Liver (tissue), 9 donors: ENCODE data around the gene CCDC82. TPM values are rescaled to one million over a fixed set of nuclear protein-coding genes. Genes with fewer than 3 reads are reported as not detected.

Experiments used
- DNase-seq: peaks from one replicate; pipeline ENCODE4 v3.0.0-alpha.2; 2017; ENCODE audit warnings: low spot score
- H3K27ac ChIP-seq, 2 donors: one replicate each; pipeline ENCODE4 v1.7.0; 2013; ENCODE audit warnings: inconsistent platforms in 2 of 2, low read length in 2 of 2, control low read depth in 1 of 2, low read depth in 1 of 2, mild to moderate bottlenecking in 1 of 2
- H3K27me3 ChIP-seq, 4 donors: one replicate each; pipeline versions ENCODE4 v1.6.1 to v1.7.0; 2013; ENCODE audit warnings: low read length in 3 of 4, inconsistent platforms in 1 of 4, mild to moderate bottlenecking in 1 of 4, moderate library complexity in 1 of 4; ENCODE audit not compliant: control insufficient read depth in 4 of 4, insufficient read depth in 4 of 4
- H3K36me3 ChIP-seq, 4 donors: one replicate each; pipeline versions ENCODE4 v1.6.1 to v1.7.0; 2013; ENCODE audit warnings: low read length in 3 of 4, mild to moderate bottlenecking in 3 of 4, low read depth in 1 of 4, moderate library complexity in 1 of 4; ENCODE audit not compliant: control insufficient read depth in 4 of 4, insufficient read depth in 3 of 4
- H3K4me1 ChIP-seq, 4 donors: one replicate each; pipeline versions ENCODE4 v1.6.1 to v1.7.0; 2013; ENCODE audit warnings: low read length in 3 of 4, mild to moderate bottlenecking in 3 of 4, moderate library complexity in 1 of 4; ENCODE audit not compliant: control insufficient read depth in 4 of 4, insufficient read depth in 4 of 4
- H3K4me3 ChIP-seq, 3 donors: one replicate each; pipeline versions ENCODE4 v1.6.1 to v1.7.0; 2013; ENCODE audit warnings: low read length in 3 of 3, control low read depth in 1 of 3, low read depth in 1 of 3, mild to moderate bottlenecking in 1 of 3
- H3K9ac ChIP-seq, 2 donors: one replicate each; pipeline ENCODE4 v1.7.0; 2013; ENCODE audit warnings: low read length in 2 of 2, mild to moderate bottlenecking in 2 of 2, moderate library complexity in 2 of 2, control low read depth in 1 of 2, low read depth in 1 of 2
- H3K9me3 ChIP-seq, 4 donors: one replicate each; pipeline versions ENCODE4 v1.6.1 to v1.7.0; 2013; ENCODE audit warnings: low read length in 3 of 4; ENCODE audit not compliant: control insufficient read depth in 4 of 4
- CTCF ChIP-seq: fragments of 150-350 bp; IDR thresholded peaks from 2 replicates; pipeline ENCODE4 v1.5.1; 2017; ENCODE audit warnings: improper control_type of control experiment, low read depth, low read length; ENCODE audit not compliant: missing input control
- EGR1 ChIP-seq, 2 donors: IDR thresholded peaks; 2 replicates each; pipeline ENCODE4 v1.6.1; 2016 to 2018; ENCODE audit warnings: antibody characterized with exemption in 2 of 2, low read depth in 2 of 2
- FOXA1 ChIP-seq: IDR thresholded peaks from 2 replicates; pipeline ENCODE4 v1.6.1; 2016; ENCODE audit warnings: antibody characterized with exemption
- FOXA2 ChIP-seq: IDR thresholded peaks from 2 replicates; pipeline ENCODE4 v1.6.1; 2016; ENCODE audit warnings: antibody characterized with exemption
- GABPA ChIP-seq, 2 donors: IDR thresholded peaks in 1 of 2; conservative IDR thresholded peaks in 1 of 2; 2 replicates each; pipeline ENCODE4 v1.6.1; 2016; ENCODE audit warnings: antibody characterized with exemption in 2 of 2, mild to moderate bottlenecking in 1 of 2, moderate library complexity in 1 of 2
- HNF4A ChIP-seq, 2 donors: conservative IDR thresholded peaks; 2 replicates each; pipeline ENCODE4 v1.6.1; 2016; ENCODE audit warnings: antibody characterized with exemption in 2 of 2, mild to moderate bottlenecking in 2 of 2
- HNF4G ChIP-seq: IDR thresholded peaks from 2 replicates; pipeline ENCODE4 v1.6.1; 2016; ENCODE audit warnings: antibody characterized with exemption
- JUND ChIP-seq, 2 donors: IDR thresholded peaks; 2 replicates each; pipeline ENCODE4 v1.6.1; 2016; ENCODE audit warnings: antibody characterized with exemption in 2 of 2
- NR2F2 ChIP-seq: IDR thresholded peaks from 2 replicates; pipeline ENCODE4 v1.6.1; 2016; ENCODE audit warnings: antibody characterized with exemption
- RAD21 ChIP-seq, 2 donors: IDR thresholded peaks; 2 replicates each; pipeline ENCODE4 v1.6.1; 2016; ENCODE audit warnings: antibody characterized with exemption in 2 of 2, mild to moderate bottlenecking in 2 of 2
- RXRA ChIP-seq, 2 donors: IDR thresholded peaks; 2 replicates each; pipeline ENCODE4 v1.6.1; 2017 to 2018; ENCODE audit warnings: antibody characterized with exemption in 2 of 2, mild to moderate bottlenecking in 1 of 2
- SP1 ChIP-seq: IDR thresholded peaks from 2 replicates; pipeline ENCODE4 v1.6.1; 2018; ENCODE audit warnings: antibody characterized with exemption, mild to moderate bottlenecking
- TAF1 ChIP-seq: conservative IDR thresholded peaks from 2 replicates; pipeline ENCODE4 v1.6.1; 2016; ENCODE audit warnings: antibody characterized with exemption, mild to moderate bottlenecking
- WGBS: extraction: QIAGEN DNeasy Blood & Tissue Kit; methylation state at CpG from one replicate; pipeline ENCODE4 v1.1.7; 2013; 5-methylcytosine and 5-hydroxymethylcytosine counted together
- polyA plus RNA-seq, 2 donors: library from polyadenylated mRNA; stranded (reverse) in 1 of 2; unstranded in 1 of 2; fragments of 200-250 nt in 1 of 2; fragments of >200 nt in 1 of 2; fragmentation: Nextera tagmentation in 1 of 2; extraction: Ambion mirVana in 1 of 2; gene quantifications; one replicate each; pipeline versions ENCODE4 v1.2.1 to v1.2.3, GENCODE V29; 2013 to 2015
- total RNA-seq, 2 donors: library from RNA; depleted of rRNA; stranded (reverse); fragments of >200 nt; gene quantifications; one replicate each; pipeline ENCODE4 v1.2.3, GENCODE V29; 2014
- TF ChIP-seq, protein P1 (sequence below): IDR thresholded peaks from 2 replicates; pipeline ENCODE4 v1.6.1; 2016; ENCODE audit warnings: antibody characterized with exemption
- TF ChIP-seq, protein P2 (sequence below): IDR thresholded peaks from 2 replicates; pipeline ENCODE4 v1.6.1; 2016; ENCODE audit warnings: antibody characterized with exemption
- TF ChIP-seq, protein P3 (sequence below): IDR thresholded peaks from 2 replicates; pipeline ENCODE4 v1.6.1; 2016; ENCODE audit warnings: antibody characterized with exemption
- TF ChIP-seq, protein P4 (sequence below): IDR thresholded peaks from 2 replicates; pipeline ENCODE4 v1.6.1; 2016; ENCODE audit warnings: antibody characterized with exemption, mild to moderate bottlenecking
- donor health status: healthy.
- donor health status: healthy.
- donor health status: healthy.
- donor health status: healthy.
- donor health status: healthy.

The CCDC82 gene
- total and polyA plus RNA-seq, 4 donors, result 4.5 to 14.5 (median 11.0) TPM

DNA sequence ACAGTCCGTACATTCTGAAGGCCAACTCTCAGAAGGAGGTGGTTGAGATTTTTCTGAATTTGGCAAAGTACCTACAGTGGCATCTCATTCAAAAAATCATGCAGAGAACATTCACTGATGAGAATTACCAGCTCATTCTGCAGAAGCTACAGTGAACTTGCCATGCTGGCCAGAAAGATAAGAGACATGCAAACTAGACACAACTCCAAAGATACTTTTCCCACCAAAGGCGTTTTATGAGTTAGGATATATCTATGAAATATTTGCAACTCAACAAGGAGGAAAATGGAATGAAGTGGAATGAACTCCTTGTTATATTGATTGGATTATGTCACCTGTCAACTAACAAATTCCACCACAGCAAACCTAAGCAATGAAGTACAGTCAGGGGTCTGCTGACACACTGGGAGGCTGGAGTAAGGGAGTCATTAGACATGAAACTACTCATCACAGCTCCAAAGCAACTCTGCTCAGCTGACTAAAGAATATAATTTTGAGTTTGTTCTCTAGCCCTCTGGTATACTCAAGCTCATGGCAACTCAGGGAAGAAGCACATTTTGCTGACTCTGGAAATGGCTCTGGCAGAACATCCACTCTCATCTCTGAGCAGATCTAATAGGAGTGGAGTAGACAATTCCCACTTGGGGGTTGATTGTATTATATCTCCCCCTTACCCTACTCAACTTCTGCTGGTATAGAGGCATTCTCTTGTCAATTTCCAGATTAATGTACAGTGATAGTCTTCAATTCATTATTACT is 69.6 kb downstream of the CCDC82 start:
- TF ChIP-seq, protein P1, sequence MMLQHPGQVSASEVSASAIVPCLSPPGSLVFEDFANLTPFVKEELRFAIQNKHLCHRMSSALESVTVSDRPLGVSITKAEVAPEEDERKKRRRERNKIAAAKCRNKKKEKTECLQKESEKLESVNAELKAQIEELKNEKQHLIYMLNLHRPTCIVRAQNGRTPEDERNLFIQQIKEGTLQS, result no peak
- no peak for TF ChIP-seq RAD21 (IDR thresholded peaks at IDR 0.05)
- TF ChIP-seq TAF1, result no peak
- TF ChIP-seq SP1, result no peak
- TF ChIP-seq GABPA (IDR thresholded peaks at IDR 0.05 in 1 of 2, conservative IDR thresholded peaks at IDR 0.05 in 1 of 2), result no peak
- no peak for TF ChIP-seq HNF4A (conservative IDR thresholded peaks at IDR 0.05)
- TF ChIP-seq, protein P2, sequence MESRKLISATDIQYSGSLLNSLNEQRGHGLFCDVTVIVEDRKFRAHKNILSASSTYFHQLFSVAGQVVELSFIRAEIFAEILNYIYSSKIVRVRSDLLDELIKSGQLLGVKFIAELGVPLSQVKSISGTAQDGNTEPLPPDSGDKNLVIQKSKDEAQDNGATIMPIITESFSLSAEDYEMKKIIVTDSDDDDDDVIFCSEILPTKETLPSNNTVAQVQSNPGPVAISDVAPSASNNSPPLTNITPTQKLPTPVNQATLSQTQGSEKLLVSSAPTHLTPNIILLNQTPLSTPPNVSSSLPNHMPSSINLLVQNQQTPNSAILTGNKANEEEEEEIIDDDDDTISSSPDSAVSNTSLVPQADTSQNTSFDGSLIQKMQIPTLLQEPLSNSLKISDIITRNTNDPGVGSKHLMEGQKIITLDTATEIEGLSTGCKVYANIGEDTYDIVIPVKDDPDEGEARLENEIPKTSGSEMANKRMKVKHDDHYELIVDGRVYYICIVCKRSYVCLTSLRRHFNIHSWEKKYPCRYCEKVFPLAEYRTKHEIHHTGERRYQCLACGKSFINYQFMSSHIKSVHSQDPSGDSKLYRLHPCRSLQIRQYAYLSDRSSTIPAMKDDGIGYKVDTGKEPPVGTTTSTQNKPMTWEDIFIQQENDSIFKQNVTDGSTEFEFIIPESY, result no peak
- TF ChIP-seq RXRA (IDR thresholded peaks at IDR 0.05), result no peak
- no peak for TF ChIP-seq NR2F2
- no peak for TF ChIP-seq FOXA1
- TF ChIP-seq, protein P3, sequence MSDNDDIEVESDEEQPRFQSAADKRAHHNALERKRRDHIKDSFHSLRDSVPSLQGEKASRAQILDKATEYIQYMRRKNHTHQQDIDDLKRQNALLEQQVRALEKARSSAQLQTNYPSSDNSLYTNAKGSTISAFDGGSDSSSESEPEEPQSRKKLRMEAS, result no peak
- no peak for TF ChIP-seq HNF4G
- no peak for TF ChIP-seq FOXA2
- TF ChIP-seq EGR1 (IDR thresholded peaks at IDR 0.05; ENCODE audit: low read depth in 2 of 2), result no peak
- TF ChIP-seq CTCF, result no peak
- TF ChIP-seq JUND (IDR thresholded peaks at IDR 0.05), result no peak
- TF ChIP-seq, protein P4, sequence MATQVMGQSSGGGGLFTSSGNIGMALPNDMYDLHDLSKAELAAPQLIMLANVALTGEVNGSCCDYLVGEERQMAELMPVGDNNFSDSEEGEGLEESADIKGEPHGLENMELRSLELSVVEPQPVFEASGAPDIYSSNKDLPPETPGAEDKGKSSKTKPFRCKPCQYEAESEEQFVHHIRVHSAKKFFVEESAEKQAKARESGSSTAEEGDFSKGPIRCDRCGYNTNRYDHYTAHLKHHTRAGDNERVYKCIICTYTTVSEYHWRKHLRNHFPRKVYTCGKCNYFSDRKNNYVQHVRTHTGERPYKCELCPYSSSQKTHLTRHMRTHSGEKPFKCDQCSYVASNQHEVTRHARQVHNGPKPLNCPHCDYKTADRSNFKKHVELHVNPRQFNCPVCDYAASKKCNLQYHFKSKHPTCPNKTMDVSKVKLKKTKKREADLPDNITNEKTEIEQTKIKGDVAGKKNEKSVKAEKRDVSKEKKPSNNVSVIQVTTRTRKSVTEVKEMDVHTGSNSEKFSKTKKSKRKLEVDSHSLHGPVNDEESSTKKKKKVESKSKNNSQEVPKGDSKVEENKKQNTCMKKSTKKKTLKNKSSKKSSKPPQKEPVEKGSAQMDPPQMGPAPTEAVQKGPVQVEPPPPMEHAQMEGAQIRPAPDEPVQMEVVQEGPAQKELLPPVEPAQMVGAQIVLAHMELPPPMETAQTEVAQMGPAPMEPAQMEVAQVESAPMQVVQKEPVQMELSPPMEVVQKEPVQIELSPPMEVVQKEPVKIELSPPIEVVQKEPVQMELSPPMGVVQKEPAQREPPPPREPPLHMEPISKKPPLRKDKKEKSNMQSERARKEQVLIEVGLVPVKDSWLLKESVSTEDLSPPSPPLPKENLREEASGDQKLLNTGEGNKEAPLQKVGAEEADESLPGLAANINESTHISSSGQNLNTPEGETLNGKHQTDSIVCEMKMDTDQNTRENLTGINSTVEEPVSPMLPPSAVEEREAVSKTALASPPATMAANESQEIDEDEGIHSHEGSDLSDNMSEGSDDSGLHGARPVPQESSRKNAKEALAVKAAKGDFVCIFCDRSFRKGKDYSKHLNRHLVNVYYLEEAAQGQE, result no peak
- no peaks in the 10 kb centered on the region for H3K27me3 ChIP-seq
- DNase-seq, result no peak
- no peak overlapping the region for H3K9ac ChIP-seq
- H3K9me3 ChIP-seq, result no peaks in the 10 kb centered on the region
- H3K4me1 ChIP-seq, result peaks cover 0 to 2% (median 0%) of the 10 kb centered on the region in 4 donors
- H3K36me3 ChIP-seq, result no peaks in the 10 kb centered on the region
- 78% methylated on average over 2 of the region's 2 CpGs for WGBS
- no peak overlapping the region for H3K4me3 ChIP-seq
- H3K27ac ChIP-seq, result no peak overlapping the region
